Lower leg skin (tissue), 3 donors: ENCODE data around the gene SLC28A1.

Source experiments
- CTCF ChIP-seq, 3 donors: fragments of 450-650 bp; IDR thresholded peaks; one replicate each; pipeline ENCODE4 v1.5.1; 2016; ENCODE audit warnings: antibody characterized with exemption in 3 of 3, mild to moderate bottlenecking in 3 of 3, moderate library complexity in 2 of 3
- POLR2A ChIP-seq, 2 donors: fragments of 450-650 bp; IDR thresholded peaks; one replicate each; pipeline ENCODE4 v1.6.1; 2016 to 2017; ENCODE audit warnings: antibody characterized with exemption in 2 of 2, mild to moderate bottlenecking in 1 of 2, moderate library complexity in 1 of 2

DNA sequence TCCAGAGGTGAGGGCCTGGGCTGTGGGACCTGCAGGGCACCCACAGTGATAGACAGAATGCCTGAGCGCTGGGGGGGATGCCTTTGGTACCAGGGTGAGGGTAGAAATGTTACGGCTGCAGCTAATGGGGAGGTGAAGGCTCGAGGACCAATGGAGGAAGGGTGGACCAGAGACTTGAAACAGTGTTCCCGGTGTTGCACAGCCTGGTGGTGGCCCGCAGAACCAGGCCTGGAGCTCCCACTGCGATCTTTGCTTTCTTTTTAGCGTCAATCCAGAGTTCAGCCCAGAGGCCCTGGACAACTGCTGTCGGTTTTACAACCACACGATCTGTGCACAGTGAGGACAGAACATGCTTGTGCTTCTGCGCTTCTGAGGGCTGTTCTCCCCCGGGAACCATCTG is 60.4 kb downstream of the SLC28A1 start:
- TF ChIP-seq POLR2A (IDR thresholded peaks at IDR 0.05) (no peak), CTCF (IDR thresholded peaks at IDR 0.05) (no peak)
